Measurements from ENCODE around the gene ARID3C.

Gene ARID3C

GRCh38 chr9:34628656-34629490, at the start of gene ARID3C:
Gene ARID3C (minus strand): TSS chr9:34629066. CDS start chr9:34628014, 1,052 bp downstream.
- DNase-seq (ENCODE audit: low read depth), result no peak

- no peak for DNase-seq (ENCODE audit: low read depth)
Measured at GRCh38 chr9:34675869-34676268, 47.0 kb upstream of the ARID3C start.

GRCh38 chr9:34675048-34675714, 46.3 kb upstream of the ARID3C start:
- DNase-seq (ENCODE audit: low read depth), result no peak

GRCh38 chr9:34674440-34674839, 45.6 kb upstream of the ARID3C start:
- no peak for DNase-seq (ENCODE audit: low read depth)

- no peak for DNase-seq (ENCODE audit: low read depth)
Measured at GRCh38 chr9:34671307-34671706, 42.4 kb upstream of the ARID3C start.

GRCh38 chr9:34669809-34670562, 41.1 kb upstream of the ARID3C start:
- DNase-seq (ENCODE audit: low read depth), result no peak

- DNase-seq (ENCODE audit: low read depth), result no peak
Measured at GRCh38 chr9:34665381-34666250, 36.8 kb upstream of the ARID3C start.

GRCh38 chr9:34665067-34665380, 36.2 kb upstream of the ARID3C start:
- DNase-seq (ENCODE audit: low read depth), result no peak

- no peak for DNase-seq (ENCODE audit: low read depth)
Measured at GRCh38 chr9:34664281-34665066, 35.6 kb upstream of the ARID3C start.

- no peak for DNase-seq (ENCODE audit: low read depth)
Measured at GRCh38 chr9:34663303-34663605, 34.4 kb upstream of the ARID3C start.

GRCh38 chr9:34662526-34663302, 33.8 kb upstream of the ARID3C start, which contains the start of gene CCL27:
Gene CCL27 (minus strand): TSS chr9:34662657. CDS start chr9:34662633, 24 bp downstream.
- no peak for DNase-seq (ENCODE audit: low read depth)

GRCh38 chr9:34659592-34660253, 30.9 kb upstream of the ARID3C start:
- no peak for DNase-seq (ENCODE audit: low read depth)

- no peak for DNase-seq (ENCODE audit: low read depth)
Measured at GRCh38 chr9:34658461-34658860, 29.6 kb upstream of the ARID3C start.

GRCh38 chr9:34656992-34657391, 28.1 kb upstream of the ARID3C start:
- no peak for DNase-seq (ENCODE audit: low read depth)

- DNase-seq (ENCODE audit: low read depth), result no peak
Measured at GRCh38 chr9:34655394-34655793, 26.5 kb upstream of the ARID3C start.

GRCh38 chr9:34654323-34655051, 25.6 kb upstream of the ARID3C start:
- DNase-seq (ENCODE audit: low read depth), result no peak

GRCh38 chr9:34653151-34654072, 24.5 kb upstream of the ARID3C start:
- DNase-seq (ENCODE audit: low read depth), result no peak

- DNase-seq (ENCODE audit: low read depth), result no peak
Measured at GRCh38 chr9:34652602-34653000, 23.7 kb upstream of the ARID3C start.
